Fibroblast of peridontal ligament (primary cell): ENCODE results near the gene SPRED1.

Source experiments
- DNase-seq: peaks from one replicate; pipeline ENCODE4 v3.0.0-alpha.2; 2010; ENCODE audit errors: extremely low read depth

SPRED1 gene

DNA sequence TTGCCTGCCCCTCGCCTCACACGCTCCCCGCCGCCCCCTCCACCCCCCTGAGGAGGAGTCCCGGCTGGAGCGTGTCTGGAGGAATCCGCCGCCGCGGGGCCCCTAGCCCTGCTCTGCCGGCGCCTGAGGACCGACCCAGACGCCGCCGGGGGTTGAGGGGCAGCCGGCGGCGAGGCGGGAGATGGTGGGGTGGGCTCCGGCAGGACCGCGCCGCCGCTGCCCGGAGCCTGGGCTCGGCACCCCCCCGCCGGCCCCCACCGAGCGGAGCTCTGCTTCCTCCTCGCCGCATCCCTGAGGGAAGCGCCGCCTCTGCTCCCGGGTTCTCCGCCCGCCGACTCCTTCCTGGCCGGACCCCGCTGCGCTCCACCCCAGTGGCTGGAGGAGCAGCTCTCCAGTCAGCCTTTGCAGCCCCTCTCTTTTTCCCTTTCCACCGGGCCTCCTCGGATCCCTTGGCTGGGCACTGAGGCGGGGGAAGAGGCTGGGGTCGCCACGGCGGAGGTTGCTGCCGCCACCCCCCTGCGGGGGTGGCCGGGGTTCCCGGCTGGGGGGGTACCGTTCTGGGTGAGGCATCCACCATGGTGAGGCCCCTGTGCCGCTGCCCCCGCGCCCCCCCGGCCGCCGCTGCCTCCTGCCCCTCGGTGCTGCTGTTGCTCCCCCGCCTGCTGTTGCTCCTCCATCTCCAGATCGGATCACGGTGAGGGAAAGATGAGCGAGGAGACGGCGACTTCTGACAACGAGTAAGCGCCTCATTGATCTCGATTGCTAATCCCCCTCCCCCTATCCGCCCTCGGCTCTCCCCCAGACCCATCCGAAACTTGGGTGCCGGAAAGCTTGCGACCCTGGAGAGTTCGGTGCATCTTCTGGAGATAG, at the start of gene SPRED1:
Gene SPRED1, plus strand, starts transcription at position 356 of the 870 bp plus-strand sequence. Its CDS starts 350 bp downstream, at position 706.
- peak; percentile 32 for DNase-seq

DNA sequence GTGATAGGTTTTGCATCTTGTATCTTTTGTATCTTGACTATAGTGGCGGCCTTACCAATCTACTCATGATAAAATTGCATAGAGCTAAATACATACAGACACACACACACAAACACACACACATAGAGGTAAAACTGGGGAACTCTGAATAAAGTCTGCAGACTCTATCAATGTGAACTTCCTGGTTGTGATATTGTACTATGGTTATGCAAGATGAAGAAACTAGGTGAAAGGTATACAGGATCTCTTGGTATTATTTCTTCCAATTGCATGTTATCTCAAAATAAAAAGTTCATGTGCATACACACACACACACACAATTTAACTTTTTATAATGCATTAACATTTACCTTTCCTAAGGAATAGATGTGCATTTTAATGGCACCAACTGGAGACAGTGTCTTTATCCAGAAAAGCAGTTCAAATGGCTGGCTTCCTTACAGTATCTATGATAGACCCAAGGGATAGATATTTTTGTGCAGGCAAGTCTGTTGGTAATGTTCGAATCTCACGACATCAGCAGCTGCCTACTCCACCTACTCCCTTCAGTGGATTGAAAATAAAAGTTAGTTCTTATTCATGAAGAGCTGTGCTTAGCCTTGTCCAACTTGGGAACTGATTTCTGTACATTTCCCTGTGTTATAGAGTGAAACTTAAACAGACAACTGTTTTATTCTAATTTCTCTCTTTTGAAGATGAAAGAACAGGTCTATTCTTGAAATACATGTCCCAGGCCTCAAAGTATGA, 46.9 kb upstream of the SPRED1 start:
- DNase-seq = peak; percentile 40

DNA sequence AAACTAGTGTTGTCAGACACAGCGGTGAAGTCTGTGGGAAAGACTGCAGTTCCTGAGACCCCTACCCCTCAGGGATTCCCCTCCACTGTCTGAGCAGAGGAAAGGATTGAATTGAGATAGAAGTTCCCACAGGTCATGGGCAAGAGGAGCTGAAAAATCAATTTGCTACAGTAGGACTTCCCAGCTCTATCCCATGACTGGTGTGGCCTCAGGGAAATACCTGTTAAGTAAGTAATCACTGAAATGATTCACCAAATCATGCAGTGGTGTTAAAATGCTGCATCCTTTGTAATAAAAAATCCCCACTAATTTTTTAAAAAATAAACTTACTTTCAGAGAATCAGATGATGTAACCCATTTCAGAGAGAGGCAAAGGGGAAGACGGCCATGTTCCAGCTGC, 45.0 kb upstream of the SPRED1 start:
- no peak for DNase-seq

DNA sequence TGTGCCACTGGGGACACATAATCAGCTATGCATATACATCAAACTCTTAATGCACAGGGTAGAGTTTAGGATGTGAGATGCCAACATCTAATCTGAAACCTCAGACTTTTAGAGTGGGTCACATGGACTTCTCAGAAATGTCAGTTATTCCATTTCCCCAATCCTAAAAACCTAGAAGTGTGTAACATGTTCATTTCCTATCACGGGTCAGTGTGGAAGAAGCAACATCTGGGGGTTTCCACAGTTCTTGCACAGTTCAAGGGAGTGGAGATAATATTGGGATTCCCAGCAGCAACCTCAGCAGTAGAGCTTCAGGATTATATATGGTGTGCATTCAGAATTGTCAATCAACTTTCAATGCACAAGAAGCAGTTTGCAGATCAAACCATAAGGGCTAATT, 44.4 kb upstream of the SPRED1 start:
- no peak for DNase-seq

DNA sequence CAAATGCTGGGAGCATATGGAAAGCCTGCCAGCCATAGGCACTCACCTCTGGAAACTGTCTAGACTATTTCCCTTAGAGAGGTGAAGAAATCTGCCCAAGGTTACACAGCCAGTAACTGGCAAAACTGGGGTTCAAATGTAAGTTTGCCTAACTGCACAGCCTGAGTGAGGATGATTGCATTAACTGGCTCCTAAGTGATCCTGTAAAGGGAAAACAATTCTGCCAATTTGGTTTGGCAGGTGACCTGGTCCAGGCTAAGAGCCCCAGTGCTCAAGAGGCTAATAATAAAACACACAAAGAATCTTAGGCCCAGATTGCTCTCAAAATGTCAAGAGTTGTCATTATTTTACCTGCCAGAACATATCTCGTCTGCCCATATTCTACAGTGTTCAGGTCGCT, 43.9 kb upstream of the SPRED1 start:
- DNase-seq = no peak

DNA sequence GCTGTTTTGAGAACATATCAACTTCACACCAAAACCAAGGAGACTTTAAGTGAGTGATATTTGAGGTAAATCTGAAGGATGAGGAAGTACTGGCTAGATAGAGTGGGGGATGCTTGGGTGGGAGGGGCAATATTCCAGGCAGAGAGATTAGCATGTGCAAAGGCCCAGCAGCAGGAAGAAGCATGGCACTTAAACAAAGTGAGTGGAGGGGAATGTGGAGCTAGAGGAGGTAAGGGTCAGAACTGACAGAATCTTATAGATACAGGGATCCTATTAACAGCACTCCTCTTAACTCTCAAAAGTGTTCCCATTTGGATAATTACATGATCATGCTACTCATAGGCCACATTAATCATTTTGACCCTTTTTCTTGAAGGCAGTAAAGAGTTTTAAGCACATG, 41.4 kb upstream of the SPRED1 start:
- no peak for DNase-seq

DNA sequence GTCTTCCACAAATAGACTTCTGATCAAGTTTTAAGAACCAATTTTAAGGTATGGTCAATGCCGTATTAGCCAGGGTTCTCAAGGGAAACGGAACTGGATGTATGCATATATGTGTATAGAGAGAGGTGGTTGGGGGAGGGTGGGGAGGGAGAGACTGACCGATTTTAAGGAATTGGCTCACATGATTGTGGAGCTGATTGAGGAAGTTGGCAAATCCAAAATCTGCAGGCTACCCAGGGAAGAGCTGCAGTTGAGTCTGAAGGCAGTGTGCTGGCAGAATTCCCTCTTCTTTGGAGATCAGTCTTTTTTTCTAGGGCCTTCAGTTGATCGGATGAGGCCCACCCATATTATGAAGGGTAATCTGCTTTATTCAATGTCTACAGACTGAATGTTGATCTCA, 40.8 kb upstream of the SPRED1 start:
- DNase-seq = no peak

DNA sequence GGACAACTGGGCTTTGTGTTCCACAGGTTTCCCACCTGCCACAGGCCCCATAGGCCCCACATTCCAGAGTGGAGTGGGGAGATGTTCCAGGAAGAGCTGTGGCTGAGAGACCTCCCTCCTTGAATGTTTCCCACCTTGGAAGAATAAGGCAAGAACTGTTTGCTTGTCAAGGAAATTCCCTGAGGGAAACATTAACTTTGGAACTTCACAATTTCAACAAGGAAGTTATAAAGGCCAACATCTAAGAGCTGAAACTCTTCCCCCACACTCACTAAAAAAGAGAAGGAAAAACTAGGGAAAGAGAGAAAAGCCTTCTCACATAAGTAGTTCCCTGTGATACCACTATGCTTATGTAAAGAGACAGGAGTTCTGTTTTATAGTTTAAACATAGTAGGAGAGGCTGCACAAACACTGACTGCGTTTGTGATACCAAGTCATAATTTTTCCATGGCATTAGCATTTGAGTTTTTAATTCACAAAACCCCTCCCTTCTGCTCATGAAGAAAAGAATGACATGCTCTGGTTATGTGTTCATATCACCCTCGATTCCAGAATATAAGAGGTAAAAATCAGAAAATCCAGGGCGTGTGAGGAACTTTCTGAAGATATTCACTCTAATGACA, 39.8 kb upstream of the SPRED1 start:
- DNase-seq = no peak

DNA sequence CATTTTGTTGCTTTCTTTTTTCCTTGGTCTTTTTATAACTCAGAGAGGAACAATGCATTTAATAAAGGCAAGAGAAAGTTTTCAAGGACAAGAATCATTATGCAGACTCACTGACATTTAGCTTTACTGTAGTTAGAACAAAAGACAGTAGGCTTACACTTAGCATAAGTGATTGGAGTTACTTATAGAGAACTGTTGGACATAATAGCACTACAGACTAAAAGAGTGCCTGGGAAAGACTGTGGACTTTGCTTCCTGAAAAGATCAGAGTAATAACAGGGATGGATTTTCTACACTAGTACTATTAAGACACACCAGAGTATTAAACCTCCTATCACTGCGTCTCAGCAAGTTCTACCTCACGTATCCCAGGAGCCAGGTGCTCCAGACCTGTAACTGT, 39.3 kb upstream of the SPRED1 start:
- DNase-seq = no peak

DNA sequence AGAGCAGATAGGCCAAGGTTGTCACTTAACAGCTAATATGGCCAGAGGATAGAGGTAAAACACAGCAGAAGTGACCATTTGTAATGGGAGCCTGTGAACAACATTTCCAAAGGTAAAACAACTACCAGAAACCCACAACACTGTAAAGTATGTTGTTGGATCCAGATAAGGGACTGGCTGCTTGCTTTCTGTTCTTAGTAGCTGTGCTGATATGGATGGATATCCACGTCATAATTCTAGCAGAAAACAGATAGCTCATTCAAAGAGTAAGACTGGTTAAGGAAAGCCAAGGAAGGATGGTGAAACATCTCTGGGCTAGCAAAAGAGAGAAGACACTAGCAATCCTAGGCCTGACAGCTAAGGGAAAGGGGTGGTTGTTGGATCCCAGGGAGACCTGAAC, 36.9 kb upstream of the SPRED1 start:
- DNase-seq = no peak

DNA sequence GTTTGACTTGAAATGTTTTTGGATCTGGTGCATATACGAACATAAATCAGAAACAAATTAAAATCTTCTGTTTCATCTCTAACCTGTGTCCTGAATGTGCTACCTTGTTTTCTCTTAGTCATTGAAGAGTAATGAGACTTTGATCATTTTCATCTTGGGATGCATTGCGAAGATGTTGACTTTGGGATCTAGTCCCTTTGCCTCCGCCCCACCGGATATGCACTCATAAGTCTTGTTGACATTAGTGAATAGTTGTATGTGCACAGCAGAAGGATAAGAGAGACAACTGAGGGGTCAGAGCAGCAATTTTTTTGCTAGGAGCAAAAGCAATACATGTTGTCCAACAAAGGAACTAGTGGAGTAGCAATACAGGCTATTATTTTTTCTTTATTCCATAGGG, 35.9 kb upstream of the SPRED1 start:
- DNase-seq = no peak

DNA sequence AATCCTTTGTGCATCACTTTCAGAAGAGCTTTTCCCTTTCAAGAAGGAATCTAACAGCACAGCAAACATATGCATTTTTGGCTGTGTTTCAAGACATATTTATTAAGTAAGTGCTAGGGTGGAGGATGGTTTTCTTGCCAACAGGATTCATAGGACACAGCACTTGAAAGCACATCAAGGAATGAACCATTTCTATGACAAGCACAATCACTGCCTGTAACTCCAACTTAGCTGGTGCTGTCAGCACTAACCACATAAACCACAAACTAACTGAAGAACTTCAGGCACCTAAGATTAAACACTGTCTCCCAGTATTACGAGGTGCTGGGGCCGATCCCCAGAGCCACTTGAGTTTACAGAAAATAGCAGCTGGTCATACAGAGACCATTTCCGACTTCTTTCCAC, 35.4 kb upstream of the SPRED1 start:
- DNase-seq = peak; percentile 47

DNA sequence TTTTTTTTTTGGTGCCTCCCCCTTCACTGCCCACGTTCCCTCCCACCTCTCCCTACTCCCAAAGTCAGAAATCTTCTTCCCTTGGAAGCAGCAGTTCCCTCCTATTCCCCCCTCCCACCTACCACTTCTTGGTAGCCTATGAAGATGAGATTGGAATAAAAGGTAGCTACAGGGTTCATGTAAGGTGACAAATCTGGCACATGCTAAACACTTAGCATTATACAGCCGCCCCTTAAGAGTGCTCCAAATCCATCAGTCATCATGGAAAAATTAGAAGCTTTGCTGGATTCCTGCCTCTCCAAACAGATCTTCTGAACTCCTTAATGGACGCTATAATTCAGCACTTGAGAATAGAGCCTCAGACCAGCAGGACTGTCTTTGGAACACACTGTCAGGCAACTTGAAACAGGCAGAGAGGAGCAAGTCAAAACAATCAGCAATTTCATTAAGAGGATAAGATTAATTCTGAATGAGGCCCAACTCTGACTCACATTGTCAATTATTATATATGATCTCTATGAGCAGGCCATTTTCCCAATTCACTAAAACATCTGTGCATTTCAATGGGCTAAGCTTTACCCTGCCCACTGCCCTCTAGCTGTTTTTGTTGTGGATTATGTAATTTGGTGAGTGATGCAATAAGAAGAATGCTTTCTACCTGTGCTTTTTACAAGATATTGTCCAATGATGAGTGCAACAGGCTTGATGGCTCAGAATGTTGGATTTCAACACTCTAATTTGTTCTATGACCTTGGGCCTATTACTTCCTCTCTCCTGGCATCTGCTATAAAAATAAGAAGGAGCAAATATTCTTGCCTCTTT, 34.6 kb upstream of the SPRED1 start:
- no peak for DNase-seq

DNA sequence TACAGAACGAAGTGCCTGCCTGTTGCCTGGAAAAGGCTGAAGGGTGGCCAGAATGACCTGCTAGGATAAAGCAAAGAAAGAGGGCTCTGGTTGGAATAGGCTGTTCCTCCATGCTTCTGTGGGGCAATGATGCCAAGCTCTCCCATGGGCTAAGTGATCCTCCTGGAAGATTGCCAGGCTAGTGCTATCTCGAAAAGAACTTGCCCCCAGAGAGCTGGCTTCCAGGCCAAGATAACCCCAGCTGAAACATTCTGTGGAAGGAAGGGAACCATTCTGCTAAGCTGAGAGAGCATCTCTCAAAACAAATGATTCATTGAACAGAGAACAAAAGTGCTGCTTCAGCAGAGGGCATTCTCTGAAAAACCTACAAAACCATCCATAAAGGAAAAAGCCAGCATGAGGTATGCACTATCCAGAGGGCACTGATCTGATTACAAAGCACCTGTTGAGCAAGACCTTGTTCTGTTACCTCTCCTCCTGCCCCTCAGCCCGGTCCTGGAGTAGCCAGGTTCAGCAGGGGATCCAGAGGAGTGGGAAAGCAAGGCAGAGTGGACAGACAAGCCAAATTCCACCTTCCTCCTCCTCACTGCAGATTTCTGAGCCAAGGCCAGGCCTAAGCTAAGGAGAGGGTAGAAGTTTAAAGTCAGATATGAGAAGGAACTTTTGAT, 31.9 kb upstream of the SPRED1 start:
- DNase-seq = no peak

DNA sequence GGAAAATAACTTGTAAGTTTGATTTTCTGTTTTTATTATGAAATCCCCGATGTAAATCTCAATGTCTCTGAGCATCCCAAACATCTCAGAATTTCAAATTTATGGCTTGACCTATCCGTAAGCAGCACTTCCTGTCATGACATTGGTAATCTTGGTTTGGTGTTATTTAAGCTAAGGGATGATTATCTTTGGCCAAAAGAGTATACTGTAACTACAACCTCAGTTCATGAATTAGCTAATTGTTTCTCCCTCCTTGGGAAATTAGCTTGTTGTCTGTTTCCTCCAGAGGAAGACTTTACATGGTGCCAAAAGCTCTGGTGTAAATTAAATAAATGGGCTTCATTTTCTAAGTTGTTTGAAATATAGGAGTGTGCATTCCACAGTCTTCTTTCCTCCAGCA, 28.1 kb upstream of the SPRED1 start:
- DNase-seq = no peak

DNA sequence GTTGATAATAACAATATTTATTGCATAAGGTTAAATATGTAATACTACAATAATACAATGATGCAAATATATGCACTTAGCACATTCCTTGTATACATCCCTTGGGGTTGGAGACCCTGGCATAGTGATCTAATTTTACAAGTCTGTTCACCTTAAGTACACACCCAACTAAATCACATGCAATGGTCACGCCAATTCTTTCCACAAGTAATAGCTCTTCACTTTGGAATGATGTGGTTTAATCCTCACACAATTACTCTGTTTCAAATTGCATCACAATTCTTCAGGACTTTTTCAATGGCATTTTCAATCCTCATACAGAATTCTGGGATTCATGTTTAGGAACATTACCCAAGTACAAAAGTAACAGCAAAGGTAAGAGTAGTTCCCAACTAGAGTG, 27.3 kb upstream of the SPRED1 start:
- no peak for DNase-seq

DNA sequence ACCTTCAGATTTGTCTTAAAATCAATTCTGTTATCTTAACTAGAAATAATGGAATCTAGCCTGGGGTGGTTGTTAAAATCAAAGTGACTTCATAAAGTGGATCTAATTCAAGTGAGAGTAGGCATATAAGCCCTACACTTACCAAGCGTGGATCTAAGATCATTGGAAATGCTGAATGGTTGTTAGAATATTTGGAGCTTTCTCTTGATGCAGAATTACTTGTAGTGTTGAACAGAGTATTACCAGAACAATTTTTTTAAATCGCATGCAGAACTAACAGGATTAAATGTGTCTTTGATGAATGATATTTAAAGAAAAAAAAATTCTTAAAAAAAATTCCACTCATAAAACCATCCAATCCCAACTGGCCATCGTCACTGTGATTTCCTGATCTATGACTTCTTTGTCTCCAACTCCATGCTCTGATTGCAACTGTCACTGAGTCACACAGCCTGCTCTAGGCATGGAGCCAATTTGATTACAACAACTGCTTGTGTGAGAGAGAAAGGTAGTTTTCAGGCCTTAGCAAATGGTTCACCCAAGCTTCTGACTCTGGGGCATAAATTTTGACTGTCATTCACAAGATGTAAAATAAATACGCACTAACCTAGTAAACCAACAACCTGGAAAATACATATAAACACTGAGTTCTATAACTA, 25.9 kb upstream of the SPRED1 start:
- peak; percentile 82 for DNase-seq

DNA sequence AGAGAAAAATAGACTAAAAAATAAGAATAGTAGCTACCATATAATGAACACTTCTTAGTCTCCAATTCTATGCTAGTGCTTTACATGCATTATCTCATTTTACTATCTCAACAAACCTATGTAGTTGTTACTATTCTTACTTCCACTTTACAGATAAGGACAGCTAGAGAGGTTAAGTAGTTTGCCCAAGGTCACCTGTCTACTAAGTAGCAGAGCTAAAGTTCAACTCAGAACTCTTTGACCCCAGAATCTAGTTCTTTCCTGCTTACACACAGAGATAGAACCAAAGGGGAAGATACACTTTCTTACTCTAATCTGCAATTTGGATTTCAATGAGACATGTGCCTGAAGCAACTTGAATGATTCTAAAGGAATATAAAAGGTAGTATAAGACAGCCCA, 24.7 kb upstream of the SPRED1 start:
- no peak for DNase-seq

DNA sequence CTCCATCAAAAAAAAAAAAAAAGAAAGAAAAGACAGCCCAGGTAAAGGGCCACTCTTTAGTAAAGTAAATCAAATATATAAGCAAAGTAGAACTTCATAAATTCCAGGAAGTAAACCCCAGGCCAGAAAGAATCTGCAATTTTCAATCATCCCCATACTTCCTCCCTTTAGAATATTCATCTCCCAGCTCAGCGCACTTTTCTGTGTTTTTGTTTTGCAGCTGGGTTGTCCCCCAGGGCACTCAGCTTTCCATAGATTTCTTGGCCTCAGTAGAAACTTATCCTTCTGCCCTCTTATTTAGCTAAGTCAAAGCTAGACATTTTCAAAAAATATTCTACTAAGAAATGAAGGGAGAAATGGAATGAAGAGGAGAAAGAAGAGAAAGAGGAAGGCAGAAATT, 24.0 kb upstream of the SPRED1 start:
- DNase-seq = no peak

DNA sequence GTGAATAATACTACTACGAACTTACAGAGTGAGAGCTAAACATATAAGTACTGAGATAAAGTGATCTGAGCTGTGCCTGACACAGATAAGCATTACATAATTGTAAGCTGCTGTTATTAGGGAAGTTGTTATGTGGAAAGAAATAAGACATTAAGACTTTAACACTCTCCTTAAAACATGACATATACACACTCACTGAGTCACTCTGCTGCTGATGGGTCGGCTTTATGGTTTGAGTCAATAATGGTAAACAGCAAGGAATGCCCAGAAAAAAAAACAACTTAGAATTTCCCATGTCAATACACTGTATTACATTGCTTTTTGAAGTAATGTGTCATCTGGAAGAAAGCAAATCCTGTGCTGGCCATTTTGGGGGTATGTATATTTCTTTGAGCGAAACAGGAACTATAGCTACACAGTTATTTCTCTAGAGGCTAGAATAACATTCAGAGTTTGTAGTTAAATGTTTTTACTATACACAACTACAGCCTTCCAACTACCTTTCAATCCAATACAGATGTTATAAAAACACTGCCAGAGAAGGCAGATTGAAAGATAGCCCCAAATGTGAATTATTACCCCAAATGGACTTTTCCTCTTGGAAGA, 22.8 kb upstream of the SPRED1 start:
- no peak for DNase-seq
